ENCODE results near the gene ARID3C.

- no peak for TF ChIP-seq CTCF (IDR thresholded peaks at IDR 0.05; ENCODE audit: poor library complexity)
- no peak for TF ChIP-seq EZH2 (IDR thresholded peaks at IDR 0.05; ENCODE audit: borderline replicate concordance)
- TF ChIP-seq EZH2phosphoT487 (IDR thresholded peaks at IDR 0.05; ENCODE audit: low read depth, severe bottlenecking, unreplicated experiment) = no peak
These were observed 36.7 kb downstream of the ARID3C start for GRCh38 chr9:34591917-34592866.
